GM19468 (cell line): ENCODE data around the gene MXI1.

Experiments
- ATAC-seq: cut with Tn5 transposase; IDR thresholded peaks from one replicate; pipeline ENCODE4 v1.9.1; 2021; ENCODE audit warnings: mild to moderate bottlenecking, moderate library complexity, moderate number of reproducible peaks; ENCODE audit not compliant: unreplicated experiment; ENCODE audit errors: extremely low read depth

The MXI1 gene

DNA sequence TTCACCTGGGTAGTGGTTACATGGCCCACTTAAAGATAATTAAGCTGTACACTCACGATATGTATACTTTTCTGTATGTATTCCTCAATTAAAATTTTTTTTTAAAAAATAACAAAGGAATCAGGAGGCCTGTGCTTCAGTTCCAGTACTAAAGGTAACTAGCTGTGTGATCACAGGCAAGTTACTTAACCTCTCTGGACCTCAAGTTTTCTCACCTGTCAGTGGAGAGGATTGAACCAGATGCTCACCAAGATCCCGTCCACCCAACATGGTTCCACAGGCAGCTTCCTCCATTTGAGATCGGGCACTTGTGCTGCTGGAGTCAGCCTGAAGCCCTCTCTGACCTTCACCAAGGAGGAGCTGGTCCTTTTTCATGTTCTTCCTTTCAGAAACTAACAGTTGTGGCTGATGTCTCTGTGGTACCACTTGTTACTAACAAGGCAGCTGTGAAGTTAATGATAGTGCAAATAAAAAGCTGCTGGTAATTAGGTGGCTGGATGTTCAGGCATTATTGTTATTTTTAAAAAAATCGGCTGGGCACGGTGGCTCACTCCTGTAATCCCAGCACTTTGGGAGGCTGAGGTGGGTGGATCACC lies 126.8 kb downstream of the MXI1 start:
- no peak for ATAC-seq

DNA sequence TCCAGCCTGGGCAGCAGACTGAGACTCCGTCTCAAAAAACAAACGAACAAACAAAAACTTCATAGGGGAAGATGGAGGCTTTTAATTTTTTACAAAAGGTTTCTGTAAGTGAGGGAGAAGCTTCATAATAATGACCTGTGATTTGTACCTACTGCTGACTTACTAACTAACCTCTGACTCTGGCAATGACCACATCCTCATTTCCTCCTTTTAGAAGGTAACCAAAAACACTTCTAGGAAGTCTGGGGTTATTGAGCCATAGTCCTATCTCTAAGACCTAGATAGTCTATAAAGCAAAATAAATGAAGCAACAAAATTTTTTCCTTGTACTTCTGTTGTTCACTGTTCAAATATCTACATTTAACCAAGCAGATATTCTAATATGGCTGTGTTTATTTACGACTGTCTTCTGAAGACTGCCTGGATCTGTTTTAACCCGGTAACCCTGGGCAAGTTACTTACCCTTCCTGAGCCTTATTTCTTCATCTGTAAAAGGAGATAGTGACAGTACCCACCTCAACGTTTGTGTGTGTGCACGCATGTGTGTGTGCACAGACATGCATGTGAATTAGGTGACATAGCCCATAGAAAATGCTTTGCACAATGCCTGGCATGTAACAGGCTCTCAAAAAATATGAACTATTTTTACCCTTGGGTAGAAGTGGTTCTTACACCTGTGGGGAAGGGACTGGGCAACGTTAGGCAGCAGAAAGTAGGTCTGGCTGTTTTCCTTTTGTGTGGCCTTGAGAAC lies 128.1 kb downstream of the MXI1 start:
- no peak for ATAC-seq

- ATAC-seq, result no peak
Measured at GRCh38 chr10:110336111-110336721, 128.8 kb downstream of the MXI1 start.
